ENCODE data around the gene GALNT14.

GALNT14 gene

DNA sequence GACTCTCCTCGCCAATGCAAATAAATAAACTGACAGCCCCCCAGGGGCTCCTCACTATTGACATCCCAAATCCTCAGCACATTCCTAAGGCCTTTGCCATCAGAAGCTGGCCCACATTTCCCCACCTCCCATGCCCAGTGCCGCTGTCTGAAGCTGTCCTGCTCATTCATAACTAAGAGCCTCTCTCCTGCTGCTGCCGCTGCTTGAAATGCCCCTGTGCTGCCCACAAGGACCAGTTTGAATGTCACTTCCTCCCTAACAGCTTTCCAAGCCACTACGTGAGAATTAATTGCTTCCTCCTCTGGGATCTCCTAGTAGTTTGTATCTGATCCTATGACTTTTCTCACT is 179.3 kb downstream of the GALNT14 start:
- H3K4me3 ChIP-seq (ENCODE audit: low read depth, low read length): no peak overlapping the region
- H3K27ac ChIP-seq (ENCODE audit: low read depth, low read length): no peak overlapping the region
- no peaks in the 10 kb centered on the region for H3K9me3 ChIP-seq (ENCODE audit: control insufficient read depth, insufficient read depth, low read depth, low read length)
- peaks cover 7% of the 10 kb centered on the region for H3K4me1 ChIP-seq (ENCODE audit: control insufficient read depth, insufficient read depth, low read length)
- H3K27me3 ChIP-seq (ENCODE audit: control insufficient read depth, insufficient read depth, low read length): no peaks in the 10 kb centered on the region
- no peak overlapping the region for H3K9ac ChIP-seq (ENCODE audit: low read length)
- H3K36me3 ChIP-seq (ENCODE audit: control insufficient read depth, insufficient read depth, low read length): no peaks in the 10 kb centered on the region

DNA sequence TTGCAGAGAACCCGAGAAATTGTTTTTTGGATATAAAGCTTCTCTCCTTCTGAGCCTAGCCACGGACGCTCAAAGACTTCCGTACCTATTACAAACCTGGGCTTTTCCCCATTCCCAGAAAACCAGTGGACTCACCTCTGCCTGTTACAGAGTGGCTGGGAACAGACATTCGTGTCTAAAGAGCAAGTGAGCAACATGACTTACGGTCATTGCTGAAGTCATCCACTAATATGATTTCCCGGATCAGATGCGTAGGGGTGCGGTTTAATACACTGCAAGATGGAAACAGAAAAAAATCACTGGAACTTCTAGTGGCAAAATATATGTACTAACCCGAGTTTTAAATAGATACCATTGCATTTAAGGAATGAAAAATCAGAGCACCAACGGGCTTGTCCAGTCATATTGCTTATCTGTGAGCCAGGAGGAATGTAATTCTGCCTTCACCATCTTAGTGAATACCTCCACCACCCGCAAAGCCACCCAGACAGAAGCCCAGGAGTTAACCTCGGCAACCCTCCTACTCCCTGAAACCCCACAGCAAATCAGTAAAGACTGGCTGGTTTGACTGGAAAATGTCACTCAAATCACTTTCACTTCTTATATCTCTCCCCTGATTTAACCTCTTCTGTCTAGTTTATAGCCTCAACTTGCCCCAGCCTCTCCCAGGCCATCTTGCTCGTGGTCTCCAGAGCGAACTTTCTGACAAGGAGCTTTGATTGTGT is 179.9 kb downstream of the GALNT14 start:
- Histone ChIP-seq H3K36me3 (ENCODE audit: control insufficient read depth, insufficient read depth, low read length) (no peaks in the 10 kb centered on the region), H3K27me3 (ENCODE audit: control insufficient read depth, insufficient read depth, low read length) (no peaks in the 10 kb centered on the region), H3K9me3 (ENCODE audit: control insufficient read depth, insufficient read depth, low read depth, low read length) (no peaks in the 10 kb centered on the region), H3K4me3 (ENCODE audit: low read depth, low read length) (no peak overlapping the region), H3K9ac (ENCODE audit: low read length) (no peak overlapping the region), H3K4me1 (ENCODE audit: control insufficient read depth, insufficient read depth, low read length) (peaks cover 7% of the 10 kb centered on the region), H3K27ac (ENCODE audit: low read depth, low read length) (no peak overlapping the region)

GRCh38 chr2:30957591-30957990 is 180.6 kb downstream of the GALNT14 start:
- Histone ChIP-seq H3K36me3 (ENCODE audit: control insufficient read depth, insufficient read depth, low read length) (no peaks in the 10 kb centered on the region), H3K4me3 (ENCODE audit: low read depth, low read length) (no peak overlapping the region), H3K9me3 (ENCODE audit: control insufficient read depth, insufficient read depth, low read depth, low read length) (no peaks in the 10 kb centered on the region), H3K4me1 (ENCODE audit: control insufficient read depth, insufficient read depth, low read length) (peaks cover 7% of the 10 kb centered on the region), H3K27me3 (ENCODE audit: control insufficient read depth, insufficient read depth, low read length) (no peaks in the 10 kb centered on the region), H3K9ac (ENCODE audit: low read length) (no peak overlapping the region), H3K27ac (ENCODE audit: low read depth, low read length) (no peak overlapping the region)

- H3K9me3 ChIP-seq (ENCODE audit: control insufficient read depth, insufficient read depth, low read depth, low read length): no peaks in the 10 kb centered on the region
- no peaks in the 10 kb centered on the region for H3K36me3 ChIP-seq (ENCODE audit: control insufficient read depth, insufficient read depth, low read length)
- no peak overlapping the region for H3K27ac ChIP-seq (ENCODE audit: low read depth, low read length)
These were observed 181.2 kb downstream of the GALNT14 start for GRCh38 chr2:30956995-30957394.

GRCh38 chr2:30955516-30956132 is 182.6 kb downstream of the GALNT14 start:
- H3K9me3 ChIP-seq (ENCODE audit: control insufficient read depth, insufficient read depth, low read depth, low read length): no peaks in the 10 kb centered on the region
- H3K36me3 ChIP-seq (ENCODE audit: control insufficient read depth, insufficient read depth, low read length): no peaks in the 10 kb centered on the region
- no peak overlapping the region for H3K9ac ChIP-seq (ENCODE audit: low read length)
- H3K4me3 ChIP-seq (ENCODE audit: low read depth, low read length): no peak overlapping the region
- H3K4me1 ChIP-seq (ENCODE audit: control insufficient read depth, insufficient read depth, low read length): peaks cover 7% of the 10 kb centered on the region
- no peak overlapping the region for H3K27ac ChIP-seq (ENCODE audit: low read depth, low read length)
- H3K27me3 ChIP-seq (ENCODE audit: control insufficient read depth, insufficient read depth, low read length): no peaks in the 10 kb centered on the region

More at GRCh38 chr2:30956995-30957394, 181.2 kb downstream of the GALNT14 start:
- Histone ChIP-seq H3K4me3 (ENCODE audit: low read depth, low read length) (no peak overlapping the region), H3K9ac (ENCODE audit: low read length) (no peak overlapping the region), H3K27me3 (ENCODE audit: control insufficient read depth, insufficient read depth, low read length) (no peaks in the 10 kb centered on the region), H3K4me1 (ENCODE audit: control insufficient read depth, insufficient read depth, low read length) (peaks cover 7% of the 10 kb centered on the region)

DNA sequence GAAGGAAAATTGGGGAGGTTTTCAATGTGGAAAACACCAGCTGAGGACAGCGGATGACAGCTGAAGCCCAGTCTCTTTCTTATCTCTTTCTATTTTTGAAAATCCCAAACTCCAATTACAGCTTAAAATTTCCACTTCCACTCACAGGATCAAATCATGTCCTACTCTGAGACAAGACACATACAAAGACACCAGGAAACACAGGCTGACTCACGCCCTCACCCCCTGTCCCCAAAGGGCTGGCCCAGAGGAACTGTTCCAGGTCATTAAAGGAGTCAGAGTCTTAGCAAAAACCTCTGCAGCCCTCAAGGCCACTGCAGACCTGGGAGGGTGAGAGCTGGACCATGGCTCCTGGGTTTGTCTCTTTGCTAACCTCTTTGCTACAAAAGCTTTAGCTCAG is 187.9 kb downstream of the GALNT14 start:
- H3K4me3 ChIP-seq (ENCODE audit: low read depth, low read length): no peak overlapping the region
- H3K9ac ChIP-seq (ENCODE audit: low read length): no peak overlapping the region
- no peaks in the 10 kb centered on the region for H3K36me3 ChIP-seq (ENCODE audit: control insufficient read depth, insufficient read depth, low read length)
- H3K9me3 ChIP-seq (ENCODE audit: control insufficient read depth, insufficient read depth, low read depth, low read length): peaks cover 4% of the 10 kb centered on the region; the same call in 1 of the 2 replicates
- H3K4me1 ChIP-seq (ENCODE audit: control insufficient read depth, insufficient read depth, low read length): no peaks in the 10 kb centered on the region
- H3K27ac ChIP-seq (ENCODE audit: low read depth, low read length): no peak overlapping the region
- H3K27me3 ChIP-seq (ENCODE audit: control insufficient read depth, insufficient read depth, low read length): no peaks in the 10 kb centered on the region

DNA sequence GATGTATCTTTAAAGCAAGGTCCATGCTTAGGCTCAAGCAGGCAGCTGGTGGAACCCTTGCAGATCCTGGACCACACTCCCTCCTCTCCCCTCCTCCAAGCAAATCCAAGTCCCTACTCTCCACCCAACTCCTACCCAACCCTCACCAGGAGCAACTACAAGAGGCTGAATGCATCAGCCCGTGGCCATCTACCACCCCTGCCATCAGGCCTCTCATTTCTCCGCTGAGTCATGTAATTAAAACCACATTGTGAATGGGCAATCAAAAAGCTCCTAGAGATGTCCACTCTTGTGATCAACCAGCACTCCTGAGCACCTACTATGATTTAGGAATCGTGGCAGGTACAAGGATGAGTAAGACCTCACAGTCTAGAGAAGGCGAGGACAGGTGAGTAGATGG is 188.8 kb downstream of the GALNT14 start:
- no peaks in the 10 kb centered on the region for H3K36me3 ChIP-seq (ENCODE audit: control insufficient read depth, insufficient read depth, low read length)
- H3K9me3 ChIP-seq (ENCODE audit: control insufficient read depth, insufficient read depth, low read depth, low read length): peaks cover 4% of the 10 kb centered on the region; the same call in 1 of the 2 replicates
- H3K9ac ChIP-seq (ENCODE audit: low read length): no peak overlapping the region
- H3K4me1 ChIP-seq (ENCODE audit: control insufficient read depth, insufficient read depth, low read length): no peaks in the 10 kb centered on the region
- H3K27me3 ChIP-seq (ENCODE audit: control insufficient read depth, insufficient read depth, low read length): no peaks in the 10 kb centered on the region
- no peak overlapping the region for H3K4me3 ChIP-seq (ENCODE audit: low read depth, low read length)
- H3K27ac ChIP-seq (ENCODE audit: low read depth, low read length): no peak overlapping the region

- H3K4me1 ChIP-seq (ENCODE audit: control insufficient read depth, insufficient read depth, low read length): no peaks in the 10 kb centered on the region
- H3K27ac ChIP-seq (ENCODE audit: low read depth, low read length): no peak overlapping the region
- H3K4me3 ChIP-seq (ENCODE audit: low read depth, low read length): no peak overlapping the region
- H3K9ac ChIP-seq (ENCODE audit: low read length): no peak overlapping the region
- peaks cover 4% of the 10 kb centered on the region; the same call in 1 of the 2 replicates for H3K9me3 ChIP-seq (ENCODE audit: control insufficient read depth, insufficient read depth, low read depth, low read length)
- H3K27me3 ChIP-seq (ENCODE audit: control insufficient read depth, insufficient read depth, low read length): no peaks in the 10 kb centered on the region
- no peaks in the 10 kb centered on the region for H3K36me3 ChIP-seq (ENCODE audit: control insufficient read depth, insufficient read depth, low read length)
These were observed 189.4 kb downstream of the GALNT14 start for GRCh38 chr2:30948857-30949256.

GRCh38 chr2:30948130-30948529 is 190.1 kb downstream of the GALNT14 start:
- Histone ChIP-seq H3K9me3 (ENCODE audit: control insufficient read depth, insufficient read depth, low read depth, low read length) (peaks cover 4% of the 10 kb centered on the region; the same call in 1 of the 2 replicates), H3K27me3 (ENCODE audit: control insufficient read depth, insufficient read depth, low read length) (no peaks in the 10 kb centered on the region), H3K9ac (ENCODE audit: low read length) (no peak overlapping the region), H3K4me3 (ENCODE audit: low read depth, low read length) (no peak overlapping the region), H3K27ac (ENCODE audit: low read depth, low read length) (no peak overlapping the region), H3K36me3 (ENCODE audit: control insufficient read depth, insufficient read depth, low read length) (no peaks in the 10 kb centered on the region), H3K4me1 (ENCODE audit: control insufficient read depth, insufficient read depth, low read length) (no peaks in the 10 kb centered on the region)

- H3K27ac ChIP-seq (ENCODE audit: low read depth, low read length): no peak overlapping the region
- peaks cover 4% of the 10 kb centered on the region; the same call in 1 of the 2 replicates for H3K9me3 ChIP-seq (ENCODE audit: control insufficient read depth, insufficient read depth, low read depth, low read length)
- H3K4me3 ChIP-seq (ENCODE audit: low read depth, low read length): no peak overlapping the region
- H3K4me1 ChIP-seq (ENCODE audit: control insufficient read depth, insufficient read depth, low read length): peaks cover 3% of the 10 kb centered on the region
- no peaks in the 10 kb centered on the region for H3K36me3 ChIP-seq (ENCODE audit: control insufficient read depth, insufficient read depth, low read length)
- no peaks in the 10 kb centered on the region for H3K27me3 ChIP-seq (ENCODE audit: control insufficient read depth, insufficient read depth, low read length)
- no peak overlapping the region for H3K9ac ChIP-seq (ENCODE audit: low read length)
These were observed 190.6 kb downstream of the GALNT14 start for GRCh38 chr2:30947686-30948085.

- Histone ChIP-seq H3K27me3 (ENCODE audit: control insufficient read depth, insufficient read depth, low read length) (no peaks in the 10 kb centered on the region), H3K27ac (ENCODE audit: low read depth, low read length) (no peak overlapping the region), H3K36me3 (ENCODE audit: control insufficient read depth, insufficient read depth, low read length) (no peaks in the 10 kb centered on the region), H3K4me1 (ENCODE audit: control insufficient read depth, insufficient read depth, low read length) (peaks cover 39% of the 10 kb centered on the region), H3K9me3 (ENCODE audit: control insufficient read depth, insufficient read depth, low read depth, low read length) (no peaks in the 10 kb centered on the region), H3K9ac (ENCODE audit: low read length) (no peak overlapping the region), H3K4me3 (ENCODE audit: low read depth, low read length) (no peak overlapping the region)
These were observed 195.8 kb downstream of the GALNT14 start for GRCh38 chr2:30942419-30942818.
